NCI-H748 (cell line): ENCODE measurements around the gene CCDC102B.
"Not testable (repeated sequence)": the region's sequence is repeated elsewhere in the genome, so short reads cannot be mapped to it uniquely, and the experiment has no call there.

Experiments
- DNase-seq: peaks from one replicate; lab custom pipeline; 2025; ENCODE audit not compliant: unreplicated experiment; lab: John Stamatoyannopoulos, UW

Gene CCDC102B

GRCh38 chr18:68826121-68826520 is 28.2 kb downstream of the CCDC102B start:
- DNase-seq: no peak

GRCh38 chr18:68830256-68831045 is 32.6 kb downstream of the CCDC102B start:
- DNase-seq: no peak

DNA sequence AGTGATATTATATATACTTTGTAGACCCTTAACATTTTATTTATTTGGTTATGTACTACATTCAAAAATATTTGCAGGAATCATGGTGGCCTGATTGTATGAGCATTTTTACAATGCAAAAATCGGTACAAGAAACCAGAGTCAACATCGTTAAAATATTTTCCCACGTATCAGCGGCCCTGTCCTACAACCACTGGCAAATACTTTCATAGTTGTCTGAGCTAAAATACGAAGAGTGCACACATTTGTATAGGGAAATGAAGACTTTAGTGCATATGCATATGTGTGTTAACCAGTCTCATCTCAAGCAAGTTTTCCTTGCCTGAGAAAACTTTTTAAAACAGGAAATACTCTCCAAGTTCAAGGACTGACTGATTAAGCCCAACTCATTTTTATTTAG is 35.9 kb downstream of the CCDC102B start:
- no peak for DNase-seq

DNA sequence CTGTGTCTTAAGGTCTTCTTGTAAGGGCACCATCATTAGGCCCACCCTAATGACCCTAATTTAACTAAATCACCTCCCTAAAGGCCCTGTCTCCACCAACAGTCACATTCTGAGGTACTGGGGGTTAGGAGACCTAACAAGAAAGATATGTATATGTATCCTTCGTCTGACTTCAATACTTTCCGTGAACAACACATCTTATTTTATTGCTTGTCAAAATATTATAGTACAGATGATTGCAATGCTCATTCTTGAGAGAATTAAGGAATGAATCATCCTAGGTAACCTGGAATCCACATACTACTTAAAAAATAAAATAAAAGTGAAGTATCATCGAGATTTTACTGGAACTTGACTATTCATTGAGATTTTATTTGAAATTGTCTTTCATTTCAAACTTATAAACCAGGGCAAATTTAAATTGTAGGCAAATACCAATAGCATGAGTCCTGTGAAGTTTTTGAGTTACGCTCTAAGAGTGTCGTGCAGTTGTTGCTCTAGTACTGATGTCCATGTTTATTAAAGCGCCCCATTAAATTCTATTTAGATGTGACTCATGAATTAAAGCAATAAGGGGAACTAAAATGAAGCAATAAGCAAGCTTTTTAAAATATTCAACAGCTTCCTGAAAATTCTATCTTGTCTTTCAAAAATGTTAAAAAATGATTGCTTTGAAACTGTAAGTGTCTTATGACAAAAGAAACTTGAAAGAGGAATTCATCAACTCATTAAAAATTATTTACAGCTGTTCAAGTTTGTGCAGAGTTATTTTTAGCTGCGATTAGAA is 40.0 kb downstream of the CCDC102B start:
- no peak for DNase-seq

DNA sequence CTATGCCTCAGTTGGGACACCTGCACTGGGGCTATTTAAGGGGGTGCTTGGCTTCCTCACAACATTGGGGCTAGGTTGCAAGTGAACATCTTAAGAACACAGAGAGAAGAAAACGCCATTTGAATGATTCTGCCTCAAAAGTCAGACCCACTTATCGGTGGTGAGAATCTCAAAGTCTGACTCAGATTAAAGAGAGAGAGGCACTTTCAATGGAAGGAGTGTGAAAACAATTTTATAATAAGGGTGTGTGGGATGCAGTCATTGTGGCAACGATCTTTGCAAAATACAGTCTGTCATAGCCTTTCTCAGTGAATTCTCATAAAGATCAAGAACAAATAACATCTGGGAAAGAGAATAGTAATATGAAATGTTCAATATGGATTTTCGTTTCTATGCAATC is 41.8 kb downstream of the CCDC102B start:
- DNase-seq: no peak

DNA sequence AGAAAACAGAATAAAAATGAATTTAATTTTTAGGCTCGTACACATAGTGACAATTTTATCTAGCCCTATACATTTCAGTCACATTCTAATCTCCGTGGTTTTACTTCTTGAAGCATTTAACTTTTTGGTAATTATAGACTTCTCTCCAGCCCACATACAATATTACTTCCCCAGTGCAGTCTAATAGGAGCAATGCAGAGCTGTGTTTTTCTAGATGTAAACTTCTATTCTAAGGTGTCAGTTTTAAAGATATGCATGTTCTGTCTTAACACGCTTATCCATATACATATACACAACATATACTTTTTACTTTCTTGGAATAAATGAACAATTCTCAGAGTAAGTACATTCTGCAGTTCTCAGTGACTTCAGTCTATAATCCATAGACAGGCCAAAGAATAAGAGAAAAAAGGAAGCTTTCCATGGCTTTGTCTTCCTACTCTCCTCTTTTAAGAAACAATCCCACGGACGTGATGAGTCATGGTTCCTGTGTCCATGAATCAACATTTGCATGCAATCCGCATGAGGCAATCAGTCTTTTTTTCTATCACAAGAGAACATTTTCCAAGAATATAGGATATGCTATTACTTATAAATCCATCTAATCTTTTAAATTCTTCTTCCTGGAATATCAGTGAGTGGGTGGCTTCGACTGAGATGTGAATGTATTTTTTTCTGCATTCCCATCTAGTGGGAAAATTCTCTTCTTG is 42.8 kb downstream of the CCDC102B start:
- DNase-seq: no peak

DNA sequence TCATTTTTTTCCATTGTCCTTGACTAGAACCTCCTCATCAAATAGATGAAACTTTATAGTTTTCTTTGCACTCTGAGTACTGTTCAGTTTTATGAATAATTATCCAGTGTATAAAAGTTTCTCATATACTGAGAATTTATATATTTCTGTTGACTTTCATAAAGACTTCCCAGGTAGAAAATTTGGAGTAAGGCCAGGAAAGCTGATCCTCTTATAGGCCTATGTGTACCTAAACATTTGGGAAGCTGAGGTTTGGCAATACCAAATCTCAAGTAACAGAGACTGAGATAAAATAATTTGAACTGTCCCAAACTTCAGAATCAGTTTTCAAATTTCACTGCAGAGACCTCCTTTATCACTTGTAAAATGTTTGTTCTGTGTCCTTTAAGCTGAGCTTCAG is 43.4 kb downstream of the CCDC102B start:
- DNase-seq: no peak

DNA sequence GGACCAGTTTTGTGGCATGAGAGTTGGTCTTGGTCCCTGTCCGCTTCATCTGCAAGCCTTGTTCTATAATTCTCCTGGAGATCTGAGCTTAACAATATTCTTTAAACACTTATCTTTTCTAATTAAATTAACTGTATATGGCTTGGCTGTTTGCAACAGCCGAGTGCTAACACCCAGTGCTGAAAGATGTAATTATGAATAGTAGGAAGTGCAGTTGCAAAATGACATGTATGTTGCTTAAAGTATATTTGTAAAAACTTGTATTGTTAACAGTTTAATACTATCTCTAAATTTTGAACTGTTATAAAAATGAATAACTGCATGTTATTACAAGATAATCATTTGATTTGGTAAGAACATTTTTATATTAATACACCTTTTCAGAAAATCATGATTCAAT is 45.1 kb downstream of the CCDC102B start:
- DNase-seq: no peak

DNA sequence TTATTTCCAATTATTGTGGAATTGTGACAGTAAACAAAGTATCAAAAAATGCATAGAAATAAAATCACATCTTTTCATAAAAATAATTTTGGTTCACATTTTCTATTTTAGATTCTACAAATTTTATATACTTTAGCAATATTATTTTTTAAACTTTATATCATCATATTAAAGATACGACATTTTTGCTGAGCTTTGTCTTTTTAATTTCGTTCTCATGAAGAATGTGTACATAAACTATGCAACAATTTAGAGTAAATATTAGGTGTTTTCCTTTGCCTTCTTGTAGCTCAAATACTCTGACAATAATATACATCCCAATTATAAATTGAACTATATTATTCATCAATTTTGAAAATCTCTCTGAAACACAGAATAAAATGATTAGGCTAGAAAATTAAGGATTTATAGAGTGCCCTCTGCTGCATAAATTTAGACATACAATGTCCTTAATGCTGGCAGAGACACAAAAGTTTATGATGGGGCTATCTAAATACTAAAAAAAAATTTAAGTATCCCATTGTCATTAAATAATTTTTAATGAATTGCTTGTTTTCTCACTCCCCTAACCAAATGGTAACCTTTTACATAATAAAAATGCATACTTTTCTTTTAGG is 45.7 kb downstream of the CCDC102B start:
- peak; percentile 20 for DNase-seq

- DNase-seq: peak; percentile 45
Measured at GRCh38 chr18:68847219-68847837, 49.4 kb downstream of the CCDC102B start.

- no peak for DNase-seq
Measured at GRCh38 chr18:68848242-68848641, 50.4 kb downstream of the CCDC102B start.

- no peak for DNase-seq
Measured at GRCh38 chr18:68854786-68855391, 57.0 kb downstream of the CCDC102B start.

DNA sequence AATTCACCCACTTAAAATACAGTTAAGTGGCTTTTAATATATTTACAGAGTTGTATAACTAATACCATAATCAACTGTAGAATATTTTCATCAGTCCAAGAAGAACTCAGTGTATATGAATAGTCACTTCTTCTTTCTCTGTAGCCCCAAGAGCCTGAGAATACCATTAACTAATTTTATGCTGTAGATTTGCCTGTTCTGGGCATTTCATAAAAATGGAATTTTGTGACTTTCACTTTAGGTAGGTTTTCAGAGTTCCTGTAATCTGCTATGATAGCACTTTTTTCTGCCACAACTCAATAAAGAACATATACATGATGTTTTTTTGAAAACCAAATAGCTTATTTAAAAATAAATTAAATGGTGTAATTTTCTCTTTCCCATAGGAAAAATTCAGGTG is 57.6 kb downstream of the CCDC102B start:
- DNase-seq: no peak

GRCh38 chr18:68861365-68861764 is 63.5 kb downstream of the CCDC102B start:
- no peak for DNase-seq

DNA sequence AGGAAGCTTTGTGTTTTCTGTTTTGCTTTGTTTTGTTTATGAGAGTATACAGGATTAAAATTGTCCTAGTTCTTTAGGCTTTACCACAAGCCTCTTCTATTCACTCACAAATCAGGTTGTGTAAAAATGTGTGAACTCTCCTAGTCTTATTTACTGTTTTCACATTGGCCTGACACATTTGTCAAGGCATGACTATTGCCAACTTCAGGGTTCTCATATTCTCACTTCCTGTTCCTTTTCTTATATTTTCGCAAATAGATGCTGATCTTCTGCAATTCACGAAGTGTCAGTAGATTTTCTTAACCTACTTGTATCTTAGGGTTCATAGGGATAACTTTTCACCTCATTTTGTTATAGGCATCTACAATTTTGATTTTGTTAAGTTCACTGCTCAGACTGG is 67.1 kb downstream of the CCDC102B start:
- DNase-seq: no peak

DNA sequence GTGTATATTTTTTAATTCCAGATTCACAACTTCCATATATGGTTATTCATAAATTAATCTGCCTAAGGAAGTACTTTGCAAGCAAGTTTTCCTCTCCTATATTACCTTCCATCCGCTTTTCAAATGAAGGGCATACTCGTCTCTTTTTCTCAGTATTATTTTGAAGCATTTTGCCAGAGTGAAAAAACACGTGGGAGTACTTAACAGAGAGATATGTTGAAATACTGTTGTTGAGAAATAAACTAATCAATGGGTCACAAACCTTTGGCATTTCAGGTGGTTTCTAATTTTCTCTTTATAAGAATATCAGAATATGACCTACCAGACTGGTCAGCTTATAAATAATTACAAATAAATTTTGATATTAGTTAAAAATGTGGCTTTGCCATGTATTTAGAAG is 67.6 kb downstream of the CCDC102B start:
- no peak for DNase-seq

DNA sequence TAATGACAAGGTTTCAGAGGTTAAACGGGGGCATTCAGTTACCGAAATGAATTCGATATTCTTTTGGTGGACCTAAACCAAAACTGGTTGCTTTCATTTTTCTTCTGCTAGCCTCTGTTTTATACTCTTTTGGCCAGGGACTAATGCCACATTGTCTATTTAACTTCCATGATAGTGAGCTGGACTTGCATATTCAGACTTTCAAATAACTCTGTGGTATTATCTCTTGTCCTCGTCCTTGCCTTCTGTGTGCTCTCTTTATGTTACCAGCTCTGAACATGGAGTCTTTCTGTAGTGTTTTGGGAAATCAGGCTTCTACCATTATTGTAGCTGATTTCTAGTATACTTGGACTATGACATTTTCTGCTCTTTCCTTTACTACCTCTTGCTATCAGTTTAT is 75.1 kb downstream of the CCDC102B start:
- no peak for DNase-seq

- DNase-seq: no peak
Measured at GRCh38 chr18:68874361-68874760, 76.5 kb downstream of the CCDC102B start.

GRCh38 chr18:68879947-68880346 is 82.1 kb downstream of the CCDC102B start:
- not testable (repeated sequence) for DNase-seq

GRCh38 chr18:68887410-68887809 is 89.5 kb downstream of the CCDC102B start:
- no peak for DNase-seq
